ENCODE data around the gene FILIP1L. TPM values are rescaled to one million over a fixed set of nuclear protein-coding genes. Genes with fewer than 3 reads are reported as not detected.

Gene FILIP1L
- total and polyA plus RNA-seq, 8 donors, result 10.6 to 98.4 (median 57.0) TPM

DNA sequence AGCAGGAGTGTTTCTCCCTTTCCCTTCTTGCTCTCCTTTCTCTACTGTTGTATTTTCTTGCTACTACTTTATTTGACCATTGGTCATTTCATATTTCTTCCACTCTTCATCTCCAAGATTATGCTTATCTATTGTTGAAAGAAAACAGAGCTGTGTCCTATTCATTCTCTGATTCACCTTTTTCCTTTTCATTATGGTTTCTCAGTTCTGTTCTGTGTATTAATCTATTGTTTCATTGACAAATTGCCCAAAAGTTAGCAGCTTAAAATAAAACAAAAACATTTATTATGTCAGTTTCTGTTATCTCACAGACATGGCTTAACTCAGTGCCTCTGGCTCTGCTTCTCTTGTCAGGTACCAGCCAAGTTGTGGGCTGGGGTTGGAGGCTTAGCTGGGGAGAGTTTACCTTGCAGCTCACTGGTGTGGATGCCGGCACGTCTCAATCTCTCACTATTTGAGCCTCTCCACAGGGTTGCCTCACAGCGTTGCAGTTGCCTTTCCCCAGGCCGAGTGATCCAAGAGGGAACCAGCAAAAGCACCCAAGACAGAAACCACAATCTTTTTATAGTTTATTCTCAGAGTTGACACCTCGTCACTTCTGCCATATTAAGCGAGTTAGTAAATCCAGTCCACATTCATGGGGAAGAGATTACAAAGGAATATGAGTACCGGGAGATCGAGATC, 36.9 kb upstream of the FILIP1L start:
- no peak overlapping the region for H3K4me3 ChIP-seq
- no peak for DNase-seq
- peaks cover 0 to 15% (median 5%) of the 10 kb centered on the region in 4 donors for H3K9me3 ChIP-seq
- peaks cover 5 to 22% (median 10%) of the 10 kb centered on the region in 4 donors for H3K4me1 ChIP-seq
- TF ChIP-seq POLR2A (IDR thresholded peaks at IDR 0.05), result no peak
- TF ChIP-seq EP300 (IDR thresholded peaks at IDR 0.05), result no peak
- TF ChIP-seq, protein P1, sequence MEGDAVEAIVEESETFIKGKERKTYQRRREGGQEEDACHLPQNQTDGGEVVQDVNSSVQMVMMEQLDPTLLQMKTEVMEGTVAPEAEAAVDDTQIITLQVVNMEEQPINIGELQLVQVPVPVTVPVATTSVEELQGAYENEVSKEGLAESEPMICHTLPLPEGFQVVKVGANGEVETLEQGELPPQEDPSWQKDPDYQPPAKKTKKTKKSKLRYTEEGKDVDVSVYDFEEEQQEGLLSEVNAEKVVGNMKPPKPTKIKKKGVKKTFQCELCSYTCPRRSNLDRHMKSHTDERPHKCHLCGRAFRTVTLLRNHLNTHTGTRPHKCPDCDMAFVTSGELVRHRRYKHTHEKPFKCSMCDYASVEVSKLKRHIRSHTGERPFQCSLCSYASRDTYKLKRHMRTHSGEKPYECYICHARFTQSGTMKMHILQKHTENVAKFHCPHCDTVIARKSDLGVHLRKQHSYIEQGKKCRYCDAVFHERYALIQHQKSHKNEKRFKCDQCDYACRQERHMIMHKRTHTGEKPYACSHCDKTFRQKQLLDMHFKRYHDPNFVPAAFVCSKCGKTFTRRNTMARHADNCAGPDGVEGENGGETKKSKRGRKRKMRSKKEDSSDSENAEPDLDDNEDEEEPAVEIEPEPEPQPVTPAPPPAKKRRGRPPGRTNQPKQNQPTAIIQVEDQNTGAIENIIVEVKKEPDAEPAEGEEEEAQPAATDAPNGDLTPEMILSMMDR (IDR thresholded peaks at IDR 0.05), result no peak
- TF ChIP-seq POLR2AphosphoS5 (IDR thresholded peaks at IDR 0.05), result no peak
- peak overlapping the region in 4 of 5 donors; percentile 18 to 67 (median 58) for H3K27ac ChIP-seq
- no peaks in the 10 kb centered on the region for H3K36me3 ChIP-seq
- WGBS, 5 donors, result 70 to 92% (median 82%) methylated on average over 8 of the region's 8 CpGs
- intact Hi-C loops (cut with DNase I; ENCODE audit: low total_unique reads), result no loop called here
- no peaks in the 10 kb centered on the region for H3K27me3 ChIP-seq

DNA sequence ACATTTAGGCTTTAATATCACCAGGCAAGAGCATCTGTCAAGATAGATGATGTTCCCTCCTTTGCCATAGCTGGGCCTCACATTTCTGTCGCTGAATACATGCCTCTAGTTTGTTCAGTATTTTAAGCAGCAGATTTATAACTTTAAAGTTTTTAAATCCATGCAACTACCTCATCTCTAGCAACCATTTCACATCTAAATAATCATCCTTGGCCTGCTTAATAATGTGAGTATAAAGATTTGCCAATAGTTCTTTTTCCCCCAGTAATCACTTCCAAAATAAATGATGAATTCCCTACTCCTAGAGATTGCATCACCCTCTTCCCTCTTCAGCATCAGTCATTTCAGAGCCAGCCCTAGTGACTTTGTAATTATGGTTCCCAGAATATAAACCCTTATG, 36.2 kb upstream of the FILIP1L start:
- intact Hi-C loops (cut with DNase I; ENCODE audit: low total_unique reads), result no loop called here
- peaks cover 0 to 8% (median 2%) of the 10 kb centered on the region in 4 donors for H3K9me3 ChIP-seq
- WGBS, 5 donors, result 70 to 84% (median 73%) methylated on average over 1 of the region's 1 CpG

DNA sequence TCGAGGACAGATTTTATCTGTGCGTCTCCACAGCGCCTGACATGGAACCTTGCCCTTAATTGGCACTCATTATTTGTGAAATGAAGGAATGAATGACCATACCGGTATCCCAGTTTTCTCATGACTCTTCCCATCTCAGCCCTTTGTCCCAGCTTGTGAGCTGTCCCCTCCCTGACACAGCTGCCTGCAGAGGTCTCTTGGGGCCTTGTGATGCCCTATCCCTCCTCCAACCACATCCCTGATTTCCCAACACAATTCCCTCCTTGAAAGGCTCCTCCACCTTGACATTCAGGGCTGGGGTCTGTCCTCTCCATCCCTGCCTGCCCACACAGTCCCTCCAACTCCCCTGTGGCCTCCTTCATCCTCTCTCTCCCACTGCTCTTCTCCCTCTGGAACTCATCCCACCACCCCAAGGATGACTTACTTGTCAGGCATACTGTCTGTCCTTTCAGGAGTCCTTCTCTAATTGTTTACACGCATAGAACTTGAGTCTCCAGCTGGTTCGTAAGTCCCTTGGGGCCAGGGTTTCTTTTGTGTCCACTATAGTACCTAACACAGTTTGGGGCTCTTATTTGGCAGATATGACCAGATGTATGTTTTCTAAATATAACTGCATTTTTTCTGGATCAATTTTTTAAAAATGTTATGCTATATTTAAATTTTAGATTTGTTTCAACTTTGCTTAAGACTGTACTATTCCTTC, 35.6 kb upstream of the FILIP1L start:
- H3K36me3 ChIP-seq, result no peaks in the 10 kb centered on the region
- no peak overlapping the region for H3K4me3 ChIP-seq
- TF ChIP-seq, protein P1 (IDR thresholded peaks at IDR 0.05), result no peak
- TF ChIP-seq POLR2A (IDR thresholded peaks at IDR 0.05) (no peak), POLR2AphosphoS5 (IDR thresholded peaks at IDR 0.05) (no peak)
- H3K27ac ChIP-seq, result peak overlapping the region in 3 of 5 donors; percentile 56 to 67 (median 65)
- no peaks in the 10 kb centered on the region for H3K27me3 ChIP-seq
- intact Hi-C loops (cut with DNase I; ENCODE audit: low total_unique reads), result no loop called here
- WGBS, 5 donors, result 87 to 96% (median 94%) methylated on average over 6 of the region's 6 CpGs
- peaks cover 0 to 2% (median 0%) of the 10 kb centered on the region in 4 donors for H3K9me3 ChIP-seq
- H3K4me1 ChIP-seq, result peaks cover 5 to 22% (median 10%) of the 10 kb centered on the region in 4 donors
- DNase-seq, result no peak

More for the DNA sequence above, 36.2 kb upstream of the FILIP1L start:
- Histone ChIP-seq H3K4me3 (no peak overlapping the region), H3K27me3 (no peaks in the 10 kb centered on the region), H3K36me3 (no peaks in the 10 kb centered on the region), H3K4me1 (peaks cover 5 to 22% (median 10%) of the 10 kb centered on the region in 4 donors), H3K27ac (peak overlapping the region in 3 of 5 donors; percentile 56 to 67 (median 65))
- DNase-seq, result peak in 1 of 2 donors; percentile 69
- TF ChIP-seq POLR2AphosphoS5 (IDR thresholded peaks at IDR 0.05), result peak in 1 of 3 donors; percentile 24
- no peak for TF ChIP-seq EP300 (IDR thresholded peaks at IDR 0.05)

DNA sequence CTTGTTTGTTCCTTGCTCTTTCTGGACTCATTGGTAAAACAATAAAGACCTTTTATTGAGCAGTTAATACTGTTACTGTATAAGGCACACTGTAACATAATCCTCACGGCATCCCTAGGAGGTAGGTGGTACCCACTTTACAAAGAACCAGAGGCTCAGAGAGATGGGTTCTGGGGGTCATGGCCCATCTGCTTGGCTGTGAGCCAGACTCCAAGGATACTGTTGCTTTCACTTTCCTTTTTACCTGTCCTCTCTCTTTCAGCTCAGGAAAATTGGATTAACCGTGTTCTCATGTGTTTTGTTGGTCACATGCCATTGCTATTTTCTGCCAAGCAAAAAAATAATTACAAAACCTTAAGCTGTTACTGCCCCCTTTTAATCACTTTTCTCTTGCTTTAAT, 34.8 kb upstream of the FILIP1L start:
- Histone ChIP-seq H3K4me1 (peaks cover 5 to 22% (median 10%) of the 10 kb centered on the region in 4 donors), H3K27ac (no peak overlapping the region), H3K36me3 (no peaks in the 10 kb centered on the region), H3K4me3 (no peak overlapping the region), H3K9me3 (no peaks in the 10 kb centered on the region), H3K27me3 (no peaks in the 10 kb centered on the region)
- no peak for DNase-seq
- WGBS, 5 donors, result 78 to 90% (median 88%) methylated on average over 2 of the region's 2 CpGs
- TF ChIP-seq EP300 (IDR thresholded peaks at IDR 0.05) (no peak), POLR2AphosphoS5 (IDR thresholded peaks at IDR 0.05) (no peak), POLR2A (IDR thresholded peaks at IDR 0.05) (no peak)
- TF ChIP-seq, protein P1 (IDR thresholded peaks at IDR 0.05), result no peak
- intact Hi-C loops (cut with DNase I; ENCODE audit: low total_unique reads), result no loop called here

All from stomach (tissue), 9 donors.